ENCODE data around the gene MYO16. TPM values are rescaled to one million over a fixed set of nuclear protein-coding genes. Genes with fewer than 3 reads are reported as not detected.
A peak's percentile ranks its signal among the peaks of the same experiment; 100 is the strongest.

The MYO16 gene
- total and polyA plus RNA-seq, 7 donors, result under 0.01 to 0.33 (median 0.28) TPM; not detected in 2

DNA sequence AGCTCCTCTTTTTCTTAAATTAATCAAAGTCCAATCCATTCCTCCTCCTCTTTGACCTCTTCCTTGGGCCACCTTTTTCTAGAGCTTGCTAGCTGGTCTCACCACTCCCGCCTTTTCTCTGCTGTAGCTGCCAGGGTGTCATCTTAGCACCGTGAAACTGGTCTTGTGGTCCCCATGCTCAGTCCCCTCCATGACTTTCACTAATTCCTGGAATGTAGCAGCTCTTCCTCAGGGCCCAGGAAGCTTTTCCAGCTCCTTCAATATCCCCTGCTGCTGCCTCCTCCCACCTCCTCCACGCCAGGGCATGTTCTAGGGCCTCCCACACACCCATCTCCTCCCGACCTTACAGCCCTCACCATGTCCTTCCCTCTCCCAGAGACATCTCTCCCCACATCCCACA, 222.2 kb downstream of the MYO16 start:
- WGBS, 2 donors, result 54 to 74% methylated on average over 4 of the region's 4 CpGs
- H3K4me1 ChIP-seq, result no peaks in the 10 kb centered on the region
- no peak for TF ChIP-seq POLR2A (IDR thresholded peaks at IDR 0.05)
- no peak for TF ChIP-seq POLR2AphosphoS5 (IDR thresholded peaks at IDR 0.05)
- TF ChIP-seq, protein P1, sequence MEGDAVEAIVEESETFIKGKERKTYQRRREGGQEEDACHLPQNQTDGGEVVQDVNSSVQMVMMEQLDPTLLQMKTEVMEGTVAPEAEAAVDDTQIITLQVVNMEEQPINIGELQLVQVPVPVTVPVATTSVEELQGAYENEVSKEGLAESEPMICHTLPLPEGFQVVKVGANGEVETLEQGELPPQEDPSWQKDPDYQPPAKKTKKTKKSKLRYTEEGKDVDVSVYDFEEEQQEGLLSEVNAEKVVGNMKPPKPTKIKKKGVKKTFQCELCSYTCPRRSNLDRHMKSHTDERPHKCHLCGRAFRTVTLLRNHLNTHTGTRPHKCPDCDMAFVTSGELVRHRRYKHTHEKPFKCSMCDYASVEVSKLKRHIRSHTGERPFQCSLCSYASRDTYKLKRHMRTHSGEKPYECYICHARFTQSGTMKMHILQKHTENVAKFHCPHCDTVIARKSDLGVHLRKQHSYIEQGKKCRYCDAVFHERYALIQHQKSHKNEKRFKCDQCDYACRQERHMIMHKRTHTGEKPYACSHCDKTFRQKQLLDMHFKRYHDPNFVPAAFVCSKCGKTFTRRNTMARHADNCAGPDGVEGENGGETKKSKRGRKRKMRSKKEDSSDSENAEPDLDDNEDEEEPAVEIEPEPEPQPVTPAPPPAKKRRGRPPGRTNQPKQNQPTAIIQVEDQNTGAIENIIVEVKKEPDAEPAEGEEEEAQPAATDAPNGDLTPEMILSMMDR (IDR thresholded peaks at IDR 0.05), result no peak
- TF ChIP-seq EP300 (IDR thresholded peaks at IDR 0.05), result no peak
- H3K9me3 ChIP-seq, result no peaks in the 10 kb centered on the region
- H3K4me3 ChIP-seq, result no peak overlapping the region
- no peaks in the 10 kb centered on the region for H3K36me3 ChIP-seq
- H3K27me3 ChIP-seq, result no peaks in the 10 kb centered on the region
- no peak overlapping the region for H3K27ac ChIP-seq
- intact Hi-C loops (cut with DNase I), result no loop called here
- DNase-seq, result no peak

DNA sequence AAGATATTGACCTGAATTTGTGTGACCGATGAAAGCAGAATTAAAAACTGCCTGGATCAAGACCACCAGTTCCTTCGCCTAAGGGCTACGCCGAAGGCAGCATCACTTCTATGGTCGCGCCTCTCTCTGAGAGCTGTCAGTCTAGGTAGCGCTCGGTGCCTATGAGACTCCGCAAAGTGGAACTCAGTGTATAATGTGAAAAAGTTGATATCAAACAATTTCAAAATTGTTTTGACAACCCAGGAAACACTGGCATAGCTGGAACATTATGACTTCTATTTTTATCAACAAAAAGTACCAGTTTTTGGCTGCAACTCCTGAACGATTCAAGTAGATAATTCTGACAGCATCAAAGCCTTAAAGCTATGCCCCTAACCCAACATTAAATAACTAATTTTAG, 223.6 kb downstream of the MYO16 start:
- Histone ChIP-seq H3K27ac (no peak overlapping the region), H3K27me3 (no peaks in the 10 kb centered on the region), H3K36me3 (no peaks in the 10 kb centered on the region), H3K4me3 (no peak overlapping the region), H3K4me1 (no peaks in the 10 kb centered on the region), H3K9me3 (no peaks in the 10 kb centered on the region)
- TF ChIP-seq POLR2AphosphoS5 (IDR thresholded peaks at IDR 0.05) (no peak), EP300 (IDR thresholded peaks at IDR 0.05) (no peak), POLR2A (IDR thresholded peaks at IDR 0.05) (no peak)
- TF ChIP-seq, protein P1 (IDR thresholded peaks at IDR 0.05), result no peak
- WGBS, 2 donors, result 91 to 93% methylated on average over 10 of the region's 10 CpGs
- no peak for DNase-seq
- intact Hi-C loops (cut with DNase I), result no loop called here

DNA sequence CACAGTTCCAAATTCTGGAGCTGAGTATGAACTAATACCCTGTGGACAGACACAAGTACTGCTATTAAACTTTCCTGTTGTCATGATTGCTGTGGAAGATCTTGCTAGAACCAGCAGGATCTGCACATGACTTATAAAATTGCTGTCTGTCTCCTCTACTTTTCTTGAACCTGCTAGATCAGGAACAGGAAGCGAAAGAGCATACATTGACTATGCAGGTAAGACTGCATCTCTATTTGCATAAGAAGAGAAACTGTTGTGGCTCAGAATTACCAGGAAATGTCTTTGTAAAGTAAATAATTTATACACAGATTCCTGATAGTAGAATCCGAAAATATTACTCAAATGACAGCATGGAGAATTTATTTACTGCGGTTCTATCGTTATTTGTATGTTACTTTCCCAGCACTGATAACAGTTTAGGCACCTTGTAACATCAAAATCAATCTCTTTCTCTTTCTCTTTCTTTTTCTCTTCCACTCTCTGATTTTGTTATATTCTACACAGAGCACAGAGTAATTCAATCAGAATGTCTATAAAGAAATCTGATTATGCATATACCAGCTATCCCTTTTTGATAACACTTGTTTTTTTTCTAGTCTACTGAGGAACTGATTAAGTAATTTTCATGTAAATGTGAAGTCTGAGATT, 226.5 kb downstream of the MYO16 start:
- no peak for DNase-seq
- Histone ChIP-seq H3K36me3 (no peaks in the 10 kb centered on the region), H3K4me3 (no peak overlapping the region), H3K4me1 (peaks cover 0 to 14% (median 7%) of the 10 kb centered on the region in 4 donors), H3K27ac (no peak overlapping the region), H3K27me3 (no peaks in the 10 kb centered on the region), H3K9me3 (no peaks in the 10 kb centered on the region)
- intact Hi-C loops (cut with DNase I), result no loop called here
- TF ChIP-seq POLR2A (IDR thresholded peaks at IDR 0.05), result no peak
- no peak for TF ChIP-seq EP300 (IDR thresholded peaks at IDR 0.05)
- TF ChIP-seq, protein P1 (IDR thresholded peaks at IDR 0.05), result no peak
- TF ChIP-seq POLR2AphosphoS5 (IDR thresholded peaks at IDR 0.05), result no peak
- WGBS, 2 donors, result 38 to 75% methylated on average over 4 of the region's 4 CpGs

DNA sequence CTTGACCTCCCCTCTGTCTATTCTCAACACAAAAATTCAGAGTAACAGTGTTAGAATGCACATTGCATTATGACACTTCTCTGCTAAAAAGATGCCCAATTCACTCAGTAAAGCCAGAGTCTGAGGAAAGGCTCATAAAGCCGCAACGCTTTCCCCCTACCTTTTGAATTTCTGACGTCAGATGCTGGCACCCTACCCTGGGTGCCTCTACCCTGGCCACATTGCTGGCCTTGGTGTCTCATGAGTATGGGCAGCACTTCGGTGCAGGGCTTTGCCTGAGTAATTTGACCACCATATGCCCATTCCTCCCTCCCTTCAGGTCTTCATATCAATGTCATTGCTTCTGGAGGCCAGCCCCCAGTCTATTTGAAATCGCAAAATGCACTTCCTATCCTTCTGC, 229.3 kb downstream of the MYO16 start:
- DNase-seq, result no peak
- Histone ChIP-seq H3K4me1 (peaks cover 0 to 14% (median 7%) of the 10 kb centered on the region in 4 donors), H3K4me3 (no peak overlapping the region), H3K36me3 (no peaks in the 10 kb centered on the region), H3K27ac (peak overlapping the region in 1 of 4 donors; percentile 36), H3K9me3 (no peaks in the 10 kb centered on the region), H3K27me3 (no peaks in the 10 kb centered on the region)
- TF ChIP-seq, protein P1 (IDR thresholded peaks at IDR 0.05), result no peak
- TF ChIP-seq EP300 (IDR thresholded peaks at IDR 0.05), result no peak
- no peak for TF ChIP-seq POLR2AphosphoS5 (IDR thresholded peaks at IDR 0.05)
- no peak for TF ChIP-seq POLR2A (IDR thresholded peaks at IDR 0.05)
- 87 to 90% methylated on average over 5 of the region's 5 CpGs for WGBS, 2 donors
- intact Hi-C loops (cut with DNase I), result no loop called here
